IMR-90 (cell line): ENCODE results near the gene MYO9B.

Experiments
- BHLHE40 ChIP-seq: fragments of 150-350 bp; IDR thresholded peaks from 2 replicates; pipeline ENCODE4 v1.6.1; 2016; ENCODE audit warnings: mild to moderate bottlenecking, low read depth, low read length
- CEBPB ChIP-seq: IDR thresholded peaks from 2 replicates; pipeline ENCODE4 v1.6.1; 2012; ENCODE audit warnings: low read depth, low read length, improper control_type of control experiment
- CHD1 ChIP-seq: IDR thresholded peaks from 2 replicates; pipeline ENCODE4 v1.6.1; 2012; ENCODE audit warnings: low read depth, low read length, improper control_type of control experiment
- CTCF ChIP-seq: conservative IDR thresholded peaks from 2 replicates; pipeline ENCODE4 v1.5.1; 2012; ENCODE audit warnings: mild to moderate bottlenecking, low read depth, low read length, improper control_type of control experiment
- ELK1 ChIP-seq: fragments of 150-350 bp; IDR thresholded peaks from 2 replicates; pipeline ENCODE4 v1.6.1; 2016; ENCODE audit warnings: low read depth, mild to moderate bottlenecking, low read length, moderate library complexity, borderline replicate concordance
- MAZ ChIP-seq: IDR thresholded peaks from 2 replicates; pipeline ENCODE4 v1.6.1; 2012; ENCODE audit warnings: low read depth, mild to moderate bottlenecking, low read length, improper control_type of control experiment, moderate library complexity, borderline replicate concordance
- MXI1 ChIP-seq: IDR thresholded peaks from 2 replicates; pipeline ENCODE4 v1.6.1; 2012; ENCODE audit warnings: low read depth, mild to moderate bottlenecking, low read length, moderate library complexity, borderline replicate concordance
- POLR2A ChIP-seq: IDR thresholded peaks from 2 replicates; pipeline ENCODE4 v1.6.1; 2012; ENCODE audit warnings: mild to moderate bottlenecking, low read depth, low read length
- RAD21 ChIP-seq: IDR thresholded peaks from 2 replicates; pipeline ENCODE4 v1.6.1; 2012; ENCODE audit warnings: low read length, improper control_type of control experiment
- RFX5 ChIP-seq: IDR thresholded peaks from 2 replicates; pipeline ENCODE4 v1.8.0; 2012; ENCODE audit warnings: low read depth, mild to moderate bottlenecking, low read length, moderate library complexity
- USF2 ChIP-seq: fragments of 150-350 bp; IDR thresholded peaks from 2 replicates; pipeline ENCODE4 v1.6.1; 2017; ENCODE audit warnings: mild to moderate bottlenecking, antibody characterized with exemption, low read length, low read depth

GRCh38 chr19:17078036-17078919 is 2.7 kb downstream of the MYO9B start:
- 0 out of 2 replicates have a peak, but pooled peaks have one; percentile 48 for TF ChIP-seq POLR2A
- no peak for TF ChIP-seq CTCF
- TF ChIP-seq USF2: no peak
- no peak for TF ChIP-seq BHLHE40
- TF ChIP-seq RAD21: no peak
- no peak for TF ChIP-seq RFX5
- TF ChIP-seq MAZ: no peak
- TF ChIP-seq ELK1: no peak
- no peak for TF ChIP-seq CHD1
- no peak for TF ChIP-seq CEBPB
- TF ChIP-seq MXI1: no peak
